Jurkat, Clone E6-1 (cell line): ENCODE measurements around the gene SCYGR5. TPM values are rescaled to one million over a fixed set of nuclear protein-coding genes. Genes with fewer than 3 reads are reported as not detected.
"Not testable (repeated sequence)": the region's sequence is repeated elsewhere in the genome, so short reads cannot be mapped to it uniquely, and the experiment has no call there.

Experiments used
- DNase-seq: peaks from one replicate; pipeline ENCODE4 v3.0.0-alpha.2; 2011; ENCODE audit warnings: low read depth, low spot score
- H3K4me3 ChIP-seq: 2 replicates; pipeline ENCODE4 v1.5.1; 2011; ENCODE audit warnings: mild to moderate bottlenecking, low read length, control low read depth, moderate library complexity
- polyA plus RNA-seq: library from polyadenylated mRNA; unstranded; fragments of >200 nt; gene quantifications from one replicate; pipeline ENCODE4 v1.2.1, GENCODE V29; 2012; ENCODE audit warnings: missing spikeins; ENCODE audit not compliant: insufficient read length, insufficient read depth

The SCYGR5 gene, protein sequence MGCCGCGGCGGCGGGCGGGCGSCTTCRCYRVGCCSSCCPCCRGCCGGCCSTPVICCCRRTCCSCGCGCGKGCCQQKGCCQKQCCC
- not detected for polyA plus RNA-seq

DNA sequence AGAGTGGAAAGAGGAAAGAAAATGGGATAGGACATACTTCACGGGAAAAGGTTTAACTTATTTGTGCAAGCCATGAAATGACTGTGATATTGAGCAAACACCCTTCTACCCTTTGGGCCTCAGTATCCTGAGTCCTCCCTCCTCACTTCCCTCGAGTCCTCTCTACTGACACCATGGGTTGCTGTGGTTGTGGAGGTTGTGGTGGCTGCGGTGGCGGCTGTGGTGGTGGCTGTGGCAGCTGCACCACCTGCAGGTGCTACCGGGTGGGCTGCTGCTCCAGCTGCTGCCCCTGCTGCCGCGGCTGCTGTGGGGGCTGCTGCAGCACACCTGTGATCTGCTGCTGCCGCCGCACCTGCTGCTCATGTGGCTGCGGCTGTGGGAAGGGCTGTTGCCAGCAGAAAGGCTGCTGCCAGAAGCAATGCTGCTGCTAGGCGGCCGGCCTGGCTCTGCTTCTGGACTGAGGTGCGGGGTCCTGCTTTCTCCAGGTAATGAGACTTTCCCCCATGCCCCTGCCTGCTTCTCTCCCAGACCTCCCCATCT lies at the start of gene SCYGR5:
Gene SCYGR5, plus strand, starts transcription at position 174 of the 540 bp plus-strand sequence. Its CDS starts 0 bp downstream, at position 174.
- DNase-seq = not testable (repeated sequence)

GRCh38 chr2:227617316-227618230 lies 49.0 kb upstream of the SCYGR5 start, which contains the start of gene SCYGR4:
SCYGR4 (plus strand) TSS chr2:227617498; CDS start chr2:227617498, 0 bp downstream.
- no peak within 1 kb of the TSS for H3K4me3 ChIP-seq
- DNase-seq = no peak

More for the DNA sequence above, at the start of gene SCYGR5:
- H3K4me3 ChIP-seq = not testable (repeated sequence)

DNA sequence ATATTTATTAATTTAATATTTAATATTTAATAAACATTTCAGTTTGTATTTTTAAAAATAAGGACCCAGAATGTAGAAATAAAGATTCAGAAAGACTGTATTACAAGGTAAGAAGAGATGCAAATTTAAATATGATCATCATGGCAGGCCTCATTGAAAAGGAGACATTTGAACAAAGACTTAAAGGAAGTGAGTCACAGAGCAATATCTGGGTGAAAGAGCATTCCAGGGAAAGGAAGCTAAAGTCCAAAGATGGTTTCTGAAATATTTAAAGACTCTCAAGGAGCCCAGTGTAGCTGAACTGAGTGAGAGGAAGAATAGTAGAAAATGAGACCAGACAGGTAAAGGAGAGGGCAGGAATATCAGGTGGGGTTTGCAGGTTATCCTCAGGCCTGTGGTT lies 43.4 kb upstream of the SCYGR5 start:
- DNase-seq = no peak
- H3K4me3 ChIP-seq = no peak overlapping the region

- DNase-seq = no peak
- H3K4me3 ChIP-seq = no peak overlapping the region
These were observed 41.2 kb upstream of the SCYGR5 start for GRCh38 chr2:227625420-227625819.

- no peak for DNase-seq
- no peak overlapping the region for H3K4me3 ChIP-seq
These were observed 39.9 kb upstream of the SCYGR5 start for GRCh38 chr2:227626580-227627151.

DNA sequence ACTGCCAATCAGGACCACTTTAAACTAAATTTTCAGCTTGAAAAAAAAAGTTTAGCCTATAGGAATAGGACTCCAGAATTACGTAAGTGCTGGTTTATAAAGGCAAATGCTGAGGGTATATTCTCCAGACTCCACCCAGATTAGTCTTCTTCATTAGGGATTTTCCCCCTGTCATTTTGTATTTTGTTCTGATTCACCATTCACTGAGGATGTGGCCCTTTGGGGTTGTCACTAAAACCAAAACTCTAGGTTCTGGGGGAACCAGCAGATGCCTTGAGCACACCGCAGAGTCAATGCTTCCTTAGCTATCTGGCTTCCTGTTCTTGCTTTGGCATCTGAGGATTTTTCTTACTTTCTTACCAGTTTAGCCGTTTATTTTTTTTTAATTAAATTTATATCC lies 38.8 kb upstream of the SCYGR5 start:
- no peak for DNase-seq
- no peak overlapping the region for H3K4me3 ChIP-seq

GRCh38 chr2:227629435-227629834 lies 37.2 kb upstream of the SCYGR5 start:
- H3K4me3 ChIP-seq = no peak overlapping the region
- no peak for DNase-seq

GRCh38 chr2:227630322-227630721 lies 36.3 kb upstream of the SCYGR5 start:
- no peak for DNase-seq
- H3K4me3 ChIP-seq = no peak overlapping the region

GRCh38 chr2:227632827-227633226 lies 33.8 kb upstream of the SCYGR5 start:
- DNase-seq = no peak

GRCh38 chr2:227634201-227634600 lies 32.4 kb upstream of the SCYGR5 start:
- H3K4me3 ChIP-seq = no peak overlapping the region
- DNase-seq = no peak

More at GRCh38 chr2:227632827-227633226, 33.8 kb upstream of the SCYGR5 start:
- H3K4me3 ChIP-seq = no peak overlapping the region

DNA sequence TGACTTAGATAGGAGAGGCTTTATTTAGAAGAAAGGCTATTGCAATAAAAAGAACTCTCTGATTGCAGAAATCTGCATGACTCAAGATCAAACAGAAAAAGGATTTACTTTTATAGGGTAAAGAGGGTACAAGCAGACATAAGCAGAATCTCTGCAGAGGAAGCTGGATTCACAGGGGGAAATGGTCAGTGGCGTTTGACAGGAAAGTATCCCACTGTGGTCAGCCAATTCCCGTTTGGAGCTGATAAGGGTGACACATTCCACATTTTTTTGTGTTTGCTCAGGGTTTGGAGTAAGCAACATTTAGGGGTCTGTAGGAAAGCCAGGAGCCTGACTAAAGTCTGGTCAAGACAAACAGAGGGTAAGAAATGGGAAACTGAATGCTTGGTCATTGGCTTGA lies 23.9 kb upstream of the SCYGR5 start:
- no peak overlapping the region for H3K4me3 ChIP-seq
- DNase-seq = no peak

DNA sequence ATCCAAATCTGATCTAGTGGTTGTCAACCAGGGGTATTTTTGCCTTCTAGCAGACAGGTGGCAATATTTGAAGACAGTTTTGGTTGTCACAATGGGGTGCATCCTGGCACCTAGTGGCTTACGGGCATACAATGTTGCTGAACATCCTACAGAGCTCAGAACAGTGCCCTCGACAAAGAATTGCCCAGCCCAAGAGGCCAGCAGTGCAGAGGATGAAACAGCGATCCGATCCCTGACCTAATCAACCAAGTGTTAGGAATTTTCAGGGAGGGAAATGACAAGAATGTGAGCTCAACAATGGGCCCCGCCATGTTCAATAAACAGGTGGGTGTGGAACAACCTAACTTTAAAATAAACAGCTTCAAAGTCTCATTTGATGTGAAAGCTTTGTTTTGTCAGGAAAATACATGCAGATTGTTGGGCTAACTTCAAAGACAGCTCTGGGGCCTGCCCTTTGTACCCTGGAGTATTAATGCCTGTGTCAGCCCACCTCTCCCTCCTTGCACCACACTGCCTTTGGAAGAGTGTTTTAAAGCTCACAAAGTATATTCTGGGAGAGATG lies 22.5 kb upstream of the SCYGR5 start:
- no peak for DNase-seq

DNA sequence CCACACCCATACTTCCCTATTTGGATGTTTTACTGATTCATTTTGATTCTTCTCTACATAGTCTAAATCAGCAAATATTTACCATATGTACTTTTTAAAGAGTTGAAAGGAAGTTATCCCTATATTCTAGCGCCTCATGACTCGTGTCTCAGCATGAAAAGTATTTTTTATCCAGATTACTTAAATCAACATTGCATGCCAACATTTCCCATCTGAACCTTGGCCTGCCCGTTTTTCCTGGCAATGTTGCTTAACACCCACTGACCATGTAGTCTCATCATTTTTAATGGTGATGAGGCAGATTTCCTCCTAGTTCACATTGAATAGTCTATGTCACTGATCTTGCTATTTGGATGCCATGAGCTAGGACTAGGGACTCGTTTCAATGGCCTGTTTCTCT lies 13.2 kb upstream of the SCYGR5 start:
- no peak overlapping the region for H3K4me3 ChIP-seq
- no peak for DNase-seq

More for the DNA sequence above, 22.5 kb upstream of the SCYGR5 start:
- H3K4me3 ChIP-seq = no peak overlapping the region

- no peak overlapping the region for H3K4me3 ChIP-seq
- DNase-seq = no peak
These were observed 12.2 kb upstream of the SCYGR5 start for GRCh38 chr2:227654426-227654825.

- DNase-seq = no peak
- no peak overlapping the region for H3K4me3 ChIP-seq
These were observed 11.2 kb upstream of the SCYGR5 start for GRCh38 chr2:227655454-227655853.

GRCh38 chr2:227657199-227657845 lies 9.3 kb upstream of the SCYGR5 start:
- no peak for DNase-seq
- H3K4me3 ChIP-seq = no peak overlapping the region

- no peak for DNase-seq
- no peak overlapping the region for H3K4me3 ChIP-seq
These were observed 5.5 kb upstream of the SCYGR5 start for GRCh38 chr2:227661025-227661649.

- no peak overlapping the region for H3K4me3 ChIP-seq
- no peak for DNase-seq
These were observed 4.8 kb upstream of the SCYGR5 start for GRCh38 chr2:227661827-227662226.
